GM18519 (cell line): Measurements from ENCODE around the gene GRIK3.
"Not testable (repeated sequence)": the region's sequence is repeated elsewhere in the genome, so short reads cannot be mapped to it uniquely, and the experiment has no call there.

Experiments
- ATAC-seq: cut with Tn5 transposase; IDR thresholded peaks from one replicate; pipeline ENCODE4 v1.9.1; 2021; ENCODE audit warnings: mild to moderate bottlenecking, moderate library complexity; ENCODE audit not compliant: unreplicated experiment, low FRiP score

The GRIK3 gene

GRCh38 chr1:37034121-37035013, at the start of gene GRIK3:
Gene GRIK3 (minus strand): TSS chr1:37034515. CDS start chr1:37034108, 407 bp downstream.
- no peak for ATAC-seq

GRCh38 chr1:37084013-37084412, 49.7 kb upstream of the GRIK3 start:
- ATAC-seq, result no peak

GRCh38 chr1:37083603-37084002, 49.3 kb upstream of the GRIK3 start:
- no peak for ATAC-seq

- not testable (repeated sequence) for ATAC-seq
Measured at GRCh38 chr1:37080296-37080986, 46.1 kb upstream of the GRIK3 start.

GRCh38 chr1:37078866-37079265, 44.6 kb upstream of the GRIK3 start:
- no peak for ATAC-seq

- ATAC-seq, result no peak
Measured at GRCh38 chr1:37076168-37076567, 41.9 kb upstream of the GRIK3 start.

- ATAC-seq, result no peak
Measured at GRCh38 chr1:37073854-37074379, 39.6 kb upstream of the GRIK3 start.

- ATAC-seq, result no peak
Measured at GRCh38 chr1:37073152-37073853, 39.0 kb upstream of the GRIK3 start.

GRCh38 chr1:37071829-37072228, 37.5 kb upstream of the GRIK3 start:
- no peak for ATAC-seq

- ATAC-seq, result no peak
Measured at GRCh38 chr1:37070126-37070525, 35.8 kb upstream of the GRIK3 start.

GRCh38 chr1:37069406-37069805, 35.1 kb upstream of the GRIK3 start:
- no peak for ATAC-seq

- no peak for ATAC-seq
Measured at GRCh38 chr1:37068897-37069296, 34.6 kb upstream of the GRIK3 start.

- ATAC-seq, result no peak
Measured at GRCh38 chr1:37068260-37068659, 33.9 kb upstream of the GRIK3 start.

- no peak for ATAC-seq
Measured at GRCh38 chr1:37064039-37064438, 29.7 kb upstream of the GRIK3 start.

GRCh38 chr1:37059346-37059745, 25.0 kb upstream of the GRIK3 start:
- no peak for ATAC-seq

GRCh38 chr1:37058424-37058988, 24.2 kb upstream of the GRIK3 start:
- ATAC-seq, result no peak

- ATAC-seq, result no peak
Measured at GRCh38 chr1:37056325-37056724, 22.0 kb upstream of the GRIK3 start.

GRCh38 chr1:37055631-37056030, 21.3 kb upstream of the GRIK3 start:
- ATAC-seq, result no peak

- ATAC-seq, result no peak
Measured at GRCh38 chr1:37053173-37053572, 18.9 kb upstream of the GRIK3 start.

- ATAC-seq, result no peak
Measured at GRCh38 chr1:37052120-37052519, 17.8 kb upstream of the GRIK3 start.

GRCh38 chr1:37051346-37051745, 17.0 kb upstream of the GRIK3 start:
- ATAC-seq, result no peak
